SK-N-SH (cell line): ENCODE measurements around the gene ADGRG3. TPM values are rescaled to one million over a fixed set of nuclear protein-coding genes. Genes with fewer than 3 reads are reported as not detected.

Source experiments
- CTCF ChIA-PET: fragments of 300-600, 350-600 bp; formaldehyde crosslinking; extraction: SDS; loops from one replicate; lab custom pipeline; 2021; lab: Yijun Ruan, JAX
- POLR2A ChIA-PET: fragments of 350-600 bp; sonication (Branson Sonifier 250); formaldehyde crosslinking; extraction: SDS; loops from one replicate; lab custom pipeline; 2020; ENCODE audit warnings: antibody characterized with exemption, inconsistent platforms; lab: Yijun Ruan, JAX
- DNase-seq: peaks from one replicate; pipeline ENCODE4 v3.0.0; 2012
- H2AFZ ChIP-seq: fragments of 200-600 bp; sonication (generic); 2 replicates; pipeline ENCODE4 v1.8.1; 2016; ENCODE audit warnings: antibody characterized with exemption, mild to moderate bottlenecking, low read depth
- H3F3A ChIP-seq: fragments of 200-600 bp; sonication (generic); replicated peaks from 2 replicates; pipeline ENCODE3; 2016; ENCODE audit warnings: antibody characterized with exemption, mild to moderate bottlenecking; ENCODE audit not compliant: insufficient read depth
- H3K27ac ChIP-seq, 2 experiments: fragments of 200-500 bp in 1 of 2; fragments of 200-600 bp in 1 of 2; sonication (Bioruptor generic) in 1 of 2; sonication (generic), shearing (Covaris generic) in 1 of 2; 2 replicates each; pipeline versions ENCODE4 v1.5.1 to v1.6.1; 2014 to 2016; ENCODE audit warnings: low read depth in 2 of 2, inconsistent platforms in 1 of 2, low read length in 1 of 2, mild to moderate bottlenecking in 1 of 2, mixed read lengths in 1 of 2
- H3K27me3 ChIP-seq: fragments of 200-600 bp; sonication (generic), shearing (Covaris generic); 2 replicates; pipeline ENCODE4 v1.6.1; 2016; ENCODE audit warnings: mixed run types; ENCODE audit not compliant: insufficient read depth
- H3K36me3 ChIP-seq, 2 experiments: fragments of 200-500 bp in 1 of 2; fragments of 200-600 bp in 1 of 2; sonication (Bioruptor generic) in 1 of 2; sonication (generic) in 1 of 2; replicated peaks in 1 of 2; 2 replicates each; pipeline versions ENCODE3 to v1.5.1; 2014 to 2016; ENCODE audit warnings: low read length in 1 of 2, mild to moderate bottlenecking in 1 of 2; ENCODE audit not compliant: insufficient read depth in 2 of 2, control insufficient read depth in 1 of 2
- H3K4me1 ChIP-seq, 2 experiments: fragments of 200-500 bp in 1 of 2; fragments of 200-600 bp in 1 of 2; sonication (Bioruptor generic) in 1 of 2; sonication (generic), shearing (Covaris generic) in 1 of 2; 2 replicates each; pipeline versions ENCODE4 v1.5.1 to v1.6.1; 2014 to 2016; ENCODE audit warnings: low read depth in 1 of 2, low read length in 1 of 2, mixed run types in 1 of 2; ENCODE audit not compliant: insufficient read depth in 2 of 2, control insufficient read depth in 1 of 2
- H3K4me2 ChIP-seq: fragments of 200-600 bp; sonication (generic), shearing (Covaris generic); 2 replicates; pipeline ENCODE4 v1.6.1; 2017; ENCODE audit warnings: mixed run types
- H3K4me3 ChIP-seq, 2 experiments: fragments of 200-500 bp in 1 of 2; fragments of 200-600 bp in 1 of 2; sonication (Bioruptor generic) in 1 of 2; sonication (generic), shearing (Covaris generic) in 1 of 2; 2 replicates each; pipeline versions ENCODE4 v1.5.1 to v1.8.1; 2014 to 2016; ENCODE audit warnings: low read depth in 2 of 2, inconsistent platforms in 1 of 2, low read length in 1 of 2, mild to moderate bottlenecking in 1 of 2, mixed read lengths in 1 of 2, moderate library complexity in 1 of 2
- H3K79me2 ChIP-seq: fragments of 200-600 bp; sonication (generic); 2 replicates; pipeline ENCODE4 v1.8.1; 2017; ENCODE audit warnings: mild to moderate bottlenecking; ENCODE audit not compliant: insufficient read depth
- H3K9ac ChIP-seq: fragments of 200-600 bp; sonication (generic); 2 replicates; pipeline ENCODE4 v1.6.1; 2017; ENCODE audit warnings: mixed run types
- H3K9me2 ChIP-seq: fragments of 200-600 bp; sonication (generic); 2 replicates; pipeline ENCODE4 v1.6.1; 2017; ENCODE audit warnings: mixed run types
- H3K9me3 ChIP-seq: fragments of 200-600 bp; sonication (generic); 2 replicates; pipeline ENCODE4 v1.6.1; 2017; ENCODE audit warnings: mixed run types, mild to moderate bottlenecking, moderate library complexity
- H4K20me1 ChIP-seq: fragments of 200-600 bp; sonication (generic); 2 replicates; pipeline ENCODE4 v1.6.1; 2017; ENCODE audit warnings: mild to moderate bottlenecking, mixed run types; ENCODE audit not compliant: insufficient read depth
- EP300 ChIP-seq, 2 experiments: IDR thresholded peaks; 2 replicates each; pipeline versions ENCODE4 v1.4.0 to v1.6.1; 2012; ENCODE audit warnings: borderline replicate concordance in 1 of 2, low read depth in 1 of 2, low read length in 1 of 2
- FOXM1 ChIP-seq: IDR thresholded peaks from 2 replicates; pipeline ENCODE4 v1.4.0; 2012; ENCODE audit warnings: low read depth, mild to moderate bottlenecking
- GATA2 ChIP-seq: sonication (generic); formaldehyde crosslinking; IDR thresholded peaks from 2 replicates; pipeline ENCODE4 v1.5.0; 2020; ENCODE audit warnings: mild to moderate bottlenecking, missing genetic modification reagents
- IRF3 ChIP-seq: fragments of 150-350 bp; IDR thresholded peaks from 2 replicates; pipeline ENCODE4 v1.6.1; 2016; ENCODE audit warnings: mild to moderate bottlenecking, low read depth, low read length
- MAX ChIP-seq: IDR thresholded peaks from 2 replicates; pipeline ENCODE4 v1.4.0; 2012; ENCODE audit warnings: low read depth
- MXI1 ChIP-seq: IDR thresholded peaks from 2 replicates; pipeline ENCODE4 v1.6.1; 2012; ENCODE audit warnings: mild to moderate bottlenecking, low read depth, low read length, improper control_type of control experiment
- NFIC ChIP-seq: IDR thresholded peaks from 2 replicates; pipeline ENCODE4 v1.4.0; 2012; ENCODE audit warnings: borderline replicate concordance
- NRF1 ChIP-seq: IDR thresholded peaks from 2 replicates; pipeline ENCODE4 v1.6.1; 2012; ENCODE audit warnings: low read depth, mild to moderate bottlenecking, low read length
- PBX3 ChIP-seq: IDR thresholded peaks from 2 replicates; pipeline ENCODE4; 2012
- POLR2AphosphoS5 ChIP-seq: IDR thresholded peaks from 2 replicates; pipeline ENCODE4 v1.6.1; 2012; ENCODE audit warnings: low read depth, low read length
- RAD21 ChIP-seq: IDR thresholded peaks from 2 replicates; pipeline ENCODE4 v1.6.1; 2012; ENCODE audit warnings: mild to moderate bottlenecking, low read length
- RFX5 ChIP-seq: IDR thresholded peaks from 2 replicates; pipeline ENCODE4 v1.6.1; 2012; ENCODE audit warnings: mild to moderate bottlenecking, improper control_type of control experiment, low read length
- SMC3 ChIP-seq: IDR thresholded peaks from 2 replicates; pipeline ENCODE4 v1.6.1; 2012; ENCODE audit warnings: low read depth, low read length, improper control_type of control experiment
- TCF12 ChIP-seq: IDR thresholded peaks from 2 replicates; pipeline ENCODE4 v1.4.0; 2012
- USF1 ChIP-seq: IDR thresholded peaks from 2 replicates; pipeline ENCODE4 v1.4.0; 2012; ENCODE audit warnings: low read depth, borderline replicate concordance
- ZBTB33 ChIP-seq: IDR thresholded peaks from 2 replicates; pipeline ENCODE4 v1.4.0; 2012; ENCODE audit warnings: low read depth, borderline replicate concordance
- WGBS: methylation state at CpG from one replicate; pipeline ENCODE4 v1.1.6; 2017; ENCODE audit warnings: low lambda C conversion rate; 5-methylcytosine and 5-hydroxymethylcytosine counted together
- polyA plus RNA-seq, 3 experiments: library from polyadenylated mRNA; depleted of rRNA; stranded (reverse); fragments of >200 nt; gene quantifications; 2 replicates each; pipeline ENCODE4 v1.2.3, GENCODE V29; 2012

Gene ADGRG3
- polyA plus RNA-seq, 1 of the 3 experiments (the other 2 are of a cell fraction), result not detected

- peak; percentile 96 for TF ChIP-seq RAD21
- TF ChIP-seq FOXM1, result no peak
- no peak for TF ChIP-seq IRF3
- no peak for TF ChIP-seq EP300 (IDR thresholded peaks at IDR 0.05; ENCODE audit: borderline replicate concordance in 1 of 2, low read depth in 1 of 2, low read length in 1 of 2)
- no peak for TF ChIP-seq PBX3
- no peak for TF ChIP-seq TCF12
- TF ChIP-seq GATA2 (CRISPR knock-in tag), result no peak
- TF ChIP-seq MAX, result no peak
- TF ChIP-seq RFX5, result no peak
- no peak for TF ChIP-seq MXI1
- TF ChIP-seq, all 33 proteins: peak for 7
These were observed 19.3 kb upstream of the ADGRG3 start (continued) for GRCh38 chr16:57648581-57649442.

GRCh38 chr16:57649443-57649751 lies 18.7 kb upstream of the ADGRG3 start:
- H2AFZ ChIP-seq, result no peak overlapping the region
- no peaks in the 10 kb centered on the region for H4K20me1 ChIP-seq
- H3K4me3 ChIP-seq, result no peak overlapping the region
- H3K4me2 ChIP-seq, result no peak overlapping the region
- H3K79me2 ChIP-seq, result no peaks in the 10 kb centered on the region
- no peak overlapping the region for H3K9ac ChIP-seq
- no peaks in the 10 kb centered on the region for H3K27me3 ChIP-seq
- 61% methylated on average over 6 of the region's 6 CpGs for WGBS
- no peaks in the 10 kb centered on the region for H3K36me3 ChIP-seq
- H3K4me1 ChIP-seq, result peaks cover 0 to 4% of the 10 kb centered on the region in 2 experiments; a peak in 1 of 4 replicates
- TF ChIP-seq USF1 (no peak), POLR2AphosphoS5 (no peak), SMC3 (no peak), NFIC (no peak), NRF1 (no peak), ZBTB33 (no peak)
- no peaks in the 10 kb centered on the region for H3K9me2 ChIP-seq
- H3K9me3 ChIP-seq, result no peaks in the 10 kb centered on the region
- peaks cover 3% of the 10 kb centered on the region for H3F3A ChIP-seq
- no peak overlapping the region for H3K27ac ChIP-seq
- CTCF ChIA-PET, result interaction anchor here (0.6 to 6.3 kb wide), 41 partner anchors 10 to 338 kb away, joined by 3 to 129 read pairs (median 4); partner anchors contain the start of genes ADGRG3 and KATNB1
- DNase-seq, result no peak
- POLR2A ChIA-PET, result interaction anchor here (1.3 kb wide), 1 partner anchor 11 kb away, joined by 3 read pairs; no protein-coding TSS in a partner anchor
